ENCODE results near the gene AIFM3.

The AIFM3 gene

GRCh38 chr22:20987375-20987774 lies 20.3 kb downstream of the AIFM3 start:
- peaks cover 4% of the 10 kb centered on the region; the same call in 1 of the 2 replicates for H3K4me1 ChIP-seq (ENCODE audit: control insufficient read depth, insufficient read depth, low read length)
- no peak overlapping the region for H3K4me3 ChIP-seq (ENCODE audit: low read depth, low read length)
- H3K36me3 ChIP-seq (ENCODE audit: control insufficient read depth, insufficient read depth, low read length) = peaks cover 51% of the 10 kb centered on the region
- H3K27me3 ChIP-seq (ENCODE audit: control insufficient read depth, insufficient read depth, low read length) = no peaks in the 10 kb centered on the region
- no peaks in the 10 kb centered on the region for H3K9me3 ChIP-seq (ENCODE audit: control insufficient read depth, insufficient read depth, low read depth, low read length)
- H3K27ac ChIP-seq (ENCODE audit: low read depth, low read length) = no peak overlapping the region
- H3K9ac ChIP-seq (ENCODE audit: low read length) = no peak overlapping the region

GRCh38 chr22:20988573-20989322 lies 21.7 kb downstream of the AIFM3 start:
- no peak overlapping the region for H3K4me3 ChIP-seq (ENCODE audit: low read depth, low read length)
- H3K27me3 ChIP-seq (ENCODE audit: control insufficient read depth, insufficient read depth, low read length) = no peaks in the 10 kb centered on the region
- peaks cover 65% of the 10 kb centered on the region for H3K36me3 ChIP-seq (ENCODE audit: control insufficient read depth, insufficient read depth, low read length)
- H3K9me3 ChIP-seq (ENCODE audit: control insufficient read depth, insufficient read depth, low read depth, low read length) = no peaks in the 10 kb centered on the region
- H3K4me1 ChIP-seq (ENCODE audit: control insufficient read depth, insufficient read depth, low read length) = no peaks in the 10 kb centered on the region
- H3K27ac ChIP-seq (ENCODE audit: low read depth, low read length) = no peak overlapping the region; the same call in 1 of the 2 replicates
- no peak overlapping the region for H3K9ac ChIP-seq (ENCODE audit: low read length)

GRCh38 chr22:20989323-20990138 lies 22.5 kb downstream of the AIFM3 start:
- H3K4me3 ChIP-seq (ENCODE audit: low read depth, low read length) = no peak overlapping the region
- no peaks in the 10 kb centered on the region for H3K4me1 ChIP-seq (ENCODE audit: control insufficient read depth, insufficient read depth, low read length)

GRCh38 chr22:20990184-20991180 lies 23.4 kb downstream of the AIFM3 start:
- H3K36me3 ChIP-seq (ENCODE audit: control insufficient read depth, insufficient read depth, low read length) = peaks cover 69% of the 10 kb centered on the region
- H3K9ac ChIP-seq (ENCODE audit: low read length) = no peak overlapping the region

More at GRCh38 chr22:20989323-20990138, 22.5 kb downstream of the AIFM3 start:
- peaks cover 67% of the 10 kb centered on the region for H3K36me3 ChIP-seq (ENCODE audit: control insufficient read depth, insufficient read depth, low read length)
- H3K9ac ChIP-seq (ENCODE audit: low read length) = no peak overlapping the region
- no peaks in the 10 kb centered on the region for H3K27me3 ChIP-seq (ENCODE audit: control insufficient read depth, insufficient read depth, low read length)
- no peak overlapping the region for H3K27ac ChIP-seq (ENCODE audit: low read depth, low read length)
- no peaks in the 10 kb centered on the region for H3K9me3 ChIP-seq (ENCODE audit: control insufficient read depth, insufficient read depth, low read depth, low read length)

DNA sequence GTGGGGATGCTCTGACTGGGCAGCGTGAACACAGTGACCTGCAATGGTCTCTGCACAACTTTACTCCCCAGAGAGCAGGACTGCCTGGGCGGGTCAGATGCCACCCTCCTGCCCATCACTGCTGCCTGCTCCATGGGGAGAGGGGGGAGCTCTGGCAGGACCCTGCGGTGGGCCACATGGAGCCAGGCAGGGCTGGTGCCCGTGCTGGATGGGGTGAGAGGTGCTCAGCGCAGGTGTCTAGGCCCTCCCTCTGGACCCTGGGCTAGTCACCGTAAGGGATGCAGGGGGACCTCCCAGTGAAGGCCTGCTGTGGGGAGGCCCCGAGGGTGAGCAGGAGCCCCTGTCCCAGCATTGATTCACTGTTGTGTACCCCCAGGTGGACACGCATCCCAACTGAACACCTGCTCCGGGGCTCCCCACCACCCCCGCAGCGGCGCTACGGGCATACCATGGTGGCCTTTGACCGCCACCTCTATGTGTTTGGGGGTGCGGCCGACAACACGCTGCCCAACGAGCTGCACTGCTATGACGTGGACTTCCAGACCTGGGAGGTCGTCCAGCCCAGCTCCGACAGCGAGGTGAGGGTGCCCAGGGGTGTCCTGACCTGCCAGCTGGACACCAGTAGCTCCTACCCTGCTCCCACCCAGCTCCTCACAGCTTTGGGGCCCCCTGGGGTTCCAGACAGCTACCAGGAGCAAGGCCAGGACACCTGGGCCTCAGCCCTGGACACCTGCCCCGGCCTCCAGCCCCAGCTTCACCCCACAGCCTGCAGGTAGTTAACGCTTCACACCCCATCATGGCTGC lies 24.4 kb downstream of the AIFM3 start:
- no peak overlapping the region for H3K27ac ChIP-seq (ENCODE audit: low read depth, low read length)
- H3K9ac ChIP-seq (ENCODE audit: low read length) = no peak overlapping the region
- no peaks in the 10 kb centered on the region for H3K9me3 ChIP-seq (ENCODE audit: control insufficient read depth, insufficient read depth, low read depth, low read length)
- no peaks in the 10 kb centered on the region for H3K4me1 ChIP-seq (ENCODE audit: control insufficient read depth, insufficient read depth, low read length)
- H3K36me3 ChIP-seq (ENCODE audit: control insufficient read depth, insufficient read depth, low read length) = peaks cover 69% of the 10 kb centered on the region
- H3K4me3 ChIP-seq (ENCODE audit: low read depth, low read length) = no peak overlapping the region
- H3K27me3 ChIP-seq (ENCODE audit: control insufficient read depth, insufficient read depth, low read length) = no peaks in the 10 kb centered on the region

More at GRCh38 chr22:20990184-20991180, 23.4 kb downstream of the AIFM3 start:
- H3K27ac ChIP-seq (ENCODE audit: low read depth, low read length) = no peak overlapping the region
- no peak overlapping the region for H3K4me3 ChIP-seq (ENCODE audit: low read depth, low read length)
- no peaks in the 10 kb centered on the region for H3K27me3 ChIP-seq (ENCODE audit: control insufficient read depth, insufficient read depth, low read length)
- H3K9me3 ChIP-seq (ENCODE audit: control insufficient read depth, insufficient read depth, low read depth, low read length) = no peaks in the 10 kb centered on the region
- no peaks in the 10 kb centered on the region for H3K4me1 ChIP-seq (ENCODE audit: control insufficient read depth, insufficient read depth, low read length)

DNA sequence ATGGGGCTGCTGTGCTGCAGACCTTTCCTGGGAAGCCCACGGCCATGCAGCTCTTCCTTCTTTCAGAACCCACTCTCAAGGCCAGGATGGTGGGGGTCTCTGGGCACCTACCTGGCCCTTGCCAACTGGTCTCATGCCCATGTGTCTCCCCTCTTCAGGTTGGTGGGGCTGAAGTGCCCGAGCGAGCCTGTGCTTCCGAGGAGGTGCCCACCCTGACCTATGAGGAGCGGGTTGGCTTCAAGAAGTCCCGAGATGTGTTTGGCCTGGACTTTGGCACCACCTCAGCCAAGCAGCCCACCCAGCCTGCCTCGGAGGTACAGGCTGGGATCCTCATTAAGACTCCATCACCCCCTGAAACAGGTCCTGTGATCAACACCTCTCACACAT lies 25.0 kb downstream of the AIFM3 start:
- Histone ChIP-seq H3K4me3 (ENCODE audit: low read depth, low read length) (no peak overlapping the region), H3K36me3 (ENCODE audit: control insufficient read depth, insufficient read depth, low read length) (peaks cover 73% of the 10 kb centered on the region), H3K9me3 (ENCODE audit: control insufficient read depth, insufficient read depth, low read depth, low read length) (no peaks in the 10 kb centered on the region), H3K4me1 (ENCODE audit: control insufficient read depth, insufficient read depth, low read length) (no peaks in the 10 kb centered on the region), H3K27me3 (ENCODE audit: control insufficient read depth, insufficient read depth, low read length) (no peaks in the 10 kb centered on the region), H3K27ac (ENCODE audit: low read depth, low read length) (no peak overlapping the region), H3K9ac (ENCODE audit: low read length) (no peak overlapping the region)

- Histone ChIP-seq H3K9me3 (ENCODE audit: control insufficient read depth, insufficient read depth, low read depth, low read length) (no peaks in the 10 kb centered on the region), H3K9ac (ENCODE audit: low read length) (no peak overlapping the region), H3K4me1 (ENCODE audit: control insufficient read depth, insufficient read depth, low read length) (no peaks in the 10 kb centered on the region), H3K4me3 (ENCODE audit: low read depth, low read length) (no peak overlapping the region), H3K27ac (ENCODE audit: low read depth, low read length) (no peak overlapping the region), H3K27me3 (ENCODE audit: control insufficient read depth, insufficient read depth, low read length) (no peaks in the 10 kb centered on the region), H3K36me3 (ENCODE audit: control insufficient read depth, insufficient read depth, low read length) (peaks cover 76% of the 10 kb centered on the region)
These were observed 25.6 kb downstream of the AIFM3 start for GRCh38 chr22:20992456-20993303.

DNA sequence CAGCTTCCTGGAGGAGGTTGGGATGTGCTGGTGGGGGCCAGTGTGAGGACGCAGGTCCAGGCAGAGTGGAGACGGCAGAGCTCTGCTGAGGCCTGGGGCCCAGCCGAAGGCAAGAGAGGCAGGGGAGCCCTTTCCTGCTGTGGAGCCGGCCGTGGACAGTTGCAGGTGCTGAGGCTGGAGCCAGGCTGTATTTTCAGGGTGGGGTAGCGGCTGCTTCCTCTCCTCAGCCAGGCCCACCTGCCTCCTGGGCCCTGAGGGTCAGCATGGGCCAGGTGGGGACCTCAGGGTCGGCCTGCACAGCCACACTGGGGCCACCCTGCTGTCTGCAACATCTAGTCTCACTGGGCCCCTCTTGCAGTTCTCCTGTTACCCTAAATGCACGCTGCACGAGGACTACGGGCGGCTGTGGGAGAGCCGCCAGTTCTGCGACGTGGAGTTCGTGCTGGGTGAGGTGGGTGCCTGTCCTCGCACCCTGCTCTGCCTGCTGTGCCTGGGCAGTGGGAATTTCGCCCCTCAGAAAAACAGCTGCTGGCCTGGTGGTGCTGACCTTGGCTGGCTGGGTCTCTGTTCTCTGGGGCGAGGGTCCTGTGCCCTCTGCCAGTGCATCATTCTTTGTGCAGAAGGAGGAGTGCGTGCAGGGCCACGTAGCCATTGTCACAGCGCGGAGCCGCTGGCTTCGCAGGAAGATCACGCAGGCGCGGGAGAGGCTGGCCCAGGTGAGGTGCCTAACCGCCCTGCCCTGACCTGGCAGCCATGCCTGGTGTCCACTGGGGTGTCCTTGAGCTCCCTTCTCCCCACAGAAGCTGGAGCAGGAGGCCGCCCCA lies 26.5 kb downstream of the AIFM3 start:
- Histone ChIP-seq H3K4me3 (ENCODE audit: low read depth, low read length) (no peak overlapping the region), H3K27ac (ENCODE audit: low read depth, low read length) (no peak overlapping the region), H3K9ac (ENCODE audit: low read length) (no peak overlapping the region), H3K9me3 (ENCODE audit: control insufficient read depth, insufficient read depth, low read depth, low read length) (no peaks in the 10 kb centered on the region), H3K27me3 (ENCODE audit: control insufficient read depth, insufficient read depth, low read length) (no peaks in the 10 kb centered on the region), H3K4me1 (ENCODE audit: control insufficient read depth, insufficient read depth, low read length) (no peaks in the 10 kb centered on the region), H3K36me3 (ENCODE audit: control insufficient read depth, insufficient read depth, low read length) (peaks cover 73% of the 10 kb centered on the region)
